ENCODE results near the gene AMPD2. TPM values are rescaled to one million over a fixed set of nuclear protein-coding genes. Genes with fewer than 3 reads are reported as not detected.

AMPD2 gene
- total and polyA plus RNA-seq, 2 of the 8 experiments (the other 6 are each of a cell fraction or from before 2014, with no cell fraction given): 37.2 to 67.7 TPM

DNA sequence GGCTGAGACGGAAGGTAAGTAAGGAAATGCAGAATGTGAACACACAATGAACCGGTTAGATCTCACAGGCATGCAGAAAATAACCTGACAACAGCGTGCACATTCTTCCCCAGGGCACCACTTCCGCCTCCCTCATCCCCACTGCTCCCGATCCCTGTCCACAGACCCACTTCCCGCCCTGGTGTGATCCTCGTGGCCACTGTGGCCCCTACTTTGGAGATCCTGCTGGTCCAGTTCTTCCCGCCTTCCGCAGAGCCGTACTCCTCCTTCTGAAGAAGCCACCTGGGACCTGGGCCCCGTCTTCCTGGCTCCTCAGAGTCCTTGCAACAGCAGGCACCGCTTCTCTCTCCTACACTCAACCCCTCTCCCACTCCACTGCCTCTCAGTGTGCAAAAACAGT is 34.9 kb downstream of the AMPD2 start:
- H3K14ac ChIP-seq (ENCODE audit: insufficient read length): no peak overlapping the region
- no peak overlapping the region for H3K18ac ChIP-seq (ENCODE audit: extremely low read depth, low read length)
- no peaks in the 10 kb centered on the region for H4K20me1 ChIP-seq (replicated peaks in 1 of 2; ENCODE audit: control insufficient read depth in 1 of 2, insufficient read depth in 2 of 2, low read length in 2 of 2)
- H3K23me2 ChIP-seq (ENCODE audit: low read depth, low read length): peaks cover 9% of the 10 kb centered on the region
- no peak overlapping the region for H2BK20ac ChIP-seq (ENCODE audit: low read length)
- H3K4ac ChIP-seq (replicated peaks; ENCODE audit: insufficient read length, low read depth, low read length): no peak overlapping the region
- no peak overlapping the region for H2AFZ ChIP-seq (ENCODE audit: low read length)
- DNase-seq (ENCODE audit: low read depth in 1 of 2, low spot score in 2 of 2): no peak
- no peak for FAIRE-seq
- no peak overlapping the region for H2BK5ac ChIP-seq (ENCODE audit: low read depth, low read length)
- TF ChIP-seq, protein P1, sequence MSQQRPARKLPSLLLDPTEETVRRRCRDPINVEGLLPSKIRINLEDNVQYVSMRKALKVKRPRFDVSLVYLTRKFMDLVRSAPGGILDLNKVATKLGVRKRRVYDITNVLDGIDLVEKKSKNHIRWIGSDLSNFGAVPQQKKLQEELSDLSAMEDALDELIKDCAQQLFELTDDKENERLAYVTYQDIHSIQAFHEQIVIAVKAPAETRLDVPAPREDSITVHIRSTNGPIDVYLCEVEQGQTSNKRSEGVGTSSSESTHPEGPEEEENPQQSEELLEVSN (IDR thresholded peaks at IDR 0.05): peak; percentile 52; the same call in 1 of the 2 replicates
- TF ChIP-seq SIRT6 (IDR thresholded peaks at IDR 0.05; ENCODE audit: low read length): no peak
- H3K36me3 ChIP-seq (ENCODE audit: control insufficient read depth in 2 of 4, insufficient read depth in 4 of 4, low read length in 3 of 4): no peaks in the 10 kb centered on the region
- H3K79me2 ChIP-seq (ENCODE audit: control insufficient read depth in 1 of 2, insufficient read depth in 2 of 2, low read length in 2 of 2): no peaks in the 10 kb centered on the region
- no peak overlapping the region for H2AK5ac ChIP-seq (ENCODE audit: low read depth, low read length)
- no peaks in the 10 kb centered on the region for H3K9me3 ChIP-seq (ENCODE audit: insufficient read depth in 2 of 2, low read depth in 1 of 2, low read length in 1 of 2)
- H3K4me2 ChIP-seq (ENCODE audit: insufficient read depth in 1 of 2, low read depth in 2 of 2, low read length in 2 of 2): no peak overlapping the region; a peak in 1 of 4 replicates
- no peak overlapping the region for H2BK120ac ChIP-seq (replicated peaks; ENCODE audit: low read depth, low read length)
- peaks cover 0 to 5% (median 4%) of the 10 kb centered on the region in 4 experiments; a peak in 6 of 7 replicates for H3K27me3 ChIP-seq (replicated peaks in 1 of 4; ENCODE audit: control insufficient read depth in 3 of 4, extremely low read depth in 1 of 4, insufficient read depth in 3 of 4, low read length in 3 of 4)
- H4K8ac ChIP-seq (ENCODE audit: extremely low read depth, insufficient read depth, low read length): no peak overlapping the region
- no peak overlapping the region for H3K23ac ChIP-seq (ENCODE audit: insufficient read length)
- ChIA-PET POLR2A (ENCODE audit: partially characterized antibody) (interaction anchor here (1.6 kb wide), 1 partner anchor 14 kb away, joined by 5 read pairs; no protein-coding TSS in a partner anchor), CTCF (ENCODE audit: partially characterized antibody) (interaction anchor here (0.7 to 11.8 kb wide), 9 partner anchors 9 to 433 kb away, joined by 3 to 185 read pairs (median 4); partner anchors contain the start of gene GSTM1)
- no peak overlapping the region for H4K5ac ChIP-seq (ENCODE audit: insufficient read length, low read depth, low read length)
- H3K79me1 ChIP-seq (ENCODE audit: low read depth, low read length): no peaks in the 10 kb centered on the region
- no peak overlapping the region for H3K27ac ChIP-seq (ENCODE audit: low read depth, low read length)
- 0 out of 7 replicates have a peak, but pooled peaks cover 0 to 3% (median 0%) of the 10 kb centered on the region in 4 experiments for H3K4me1 ChIP-seq (replicated peaks in 1 of 4; ENCODE audit: control insufficient read depth in 3 of 4, insufficient read depth in 4 of 4, low read length in 3 of 4)
- no peak overlapping the region for H2BK12ac ChIP-seq (ENCODE audit: low read depth, low read length)
- no peak overlapping the region for H3K56ac ChIP-seq (replicated peaks; ENCODE audit: insufficient read length, low read depth, low read length)
- H2BK15ac ChIP-seq (ENCODE audit: low read length): no peak overlapping the region
- no peak overlapping the region for H4K91ac ChIP-seq (replicated peaks; ENCODE audit: insufficient read length, low read length)
- WGBS, 2 experiments (ENCODE audit: extremely low coverage in 1 of 2, insufficient coverage in 1 of 2, insufficient read length in 1 of 2, insufficient replicate concordance in 2 of 2, low coverage in 1 of 2, low lambda C conversion rate in 2 of 2, missing lambda C conversion rate in 1 of 2): 88% methylated on average over 12 of the region's 12 CpGs; no CpG with 5 or more reads in 1 of the 2 experiments
- H3K4me3 ChIP-seq (ENCODE audit: extremely low read depth in 1 of 4, insufficient read depth in 2 of 4, low read depth in 3 of 4, low read length in 4 of 4): no peak overlapping the region
- no peak overlapping the region for H3K9ac ChIP-seq (replicated peaks in 1 of 4; ENCODE audit: extremely low read depth in 1 of 4, low read depth in 3 of 4, low read length in 3 of 4)

Data from H1 (cell line).